SJSA1 (cell line): Measurements from ENCODE around the gene VSIG1. TPM values are rescaled to one million over a fixed set of nuclear protein-coding genes. Genes with fewer than 3 reads are reported as not detected.

Source experiments
- DNase-seq, 2 experiments: peaks; one replicate each; pipeline ENCODE4 v3.0.0-alpha.2; 2015 to 2020; ENCODE audit warnings: low spot score in 2 of 2, low read depth in 1 of 2
- H3K27ac ChIP-seq: fragments of 250-450 bp; sonication (Bioruptor Pico); 2 replicates; pipeline ENCODE4 v1.5.1; 2020; ENCODE audit warnings: mild to moderate bottlenecking, moderate library complexity
- H3K27me3 ChIP-seq: fragments of 250-450 bp; sonication (Bioruptor Pico); replicated peaks from 2 replicates; pipeline ENCODE4 v1.5.1; 2020; ENCODE audit warnings: mild to moderate bottlenecking, moderate library complexity
- H3K36me3 ChIP-seq: fragments of 250-450 bp; sonication (Bioruptor Pico); 2 replicates; pipeline ENCODE4 v1.5.1; 2020; ENCODE audit warnings: mild to moderate bottlenecking
- H3K4me1 ChIP-seq: fragments of 250-450 bp; sonication (Bioruptor Pico); replicated peaks from 2 replicates; pipeline ENCODE4 v1.6.1; 2021; ENCODE audit warnings: mild to moderate bottlenecking
- H3K4me3 ChIP-seq: fragments of 250-450 bp; sonication (Bioruptor Pico); 2 replicates; pipeline ENCODE4 v1.5.1; 2020; ENCODE audit warnings: mild to moderate bottlenecking
- H3K9me3 ChIP-seq: fragments of 250-450 bp; sonication (Bioruptor Pico); replicated peaks from 2 replicates; pipeline ENCODE4 v1.5.1; 2020; ENCODE audit warnings: mild to moderate bottlenecking
- total RNA-seq: library from RNA; depleted of rRNA; stranded (reverse); fragments of >200 nt; shearing (Covaris generic); gene quantifications from 2 replicates; pipeline ENCODE4 v1.2.3, GENCODE V29; 2014; rRNA removed

Gene VSIG1
- 0.22 and 0.37 TPM in 2 replicates for total RNA-seq

GRCh38 chrX:108044554-108045256 lies at the start of gene VSIG1:
VSIG1 (plus strand) TSS chrX:108045065; CDS start chrX:108045131, 66 bp downstream.
- Histone ChIP-seq H3K36me3 (no peaks in the 10 kb centered on the region), H3K4me3 (no peak within 1 kb of the TSS), H3K27me3 (no peaks in the 10 kb centered on the region), H3K27ac (no peak within 1 kb of the TSS), H3K4me1 (no peaks in the 10 kb centered on the region), H3K9me3 (no peaks in the 10 kb centered on the region)
- no peak for DNase-seq

GRCh38 chrX:107996124-107996523 lies 48.7 kb upstream of the VSIG1 start:
- no peaks in the 10 kb centered on the region for H3K4me1 ChIP-seq
- H3K36me3 ChIP-seq, result no peaks in the 10 kb centered on the region
- H3K27me3 ChIP-seq, result no peaks in the 10 kb centered on the region
- no peak overlapping the region for H3K27ac ChIP-seq
- no peak overlapping the region for H3K4me3 ChIP-seq
- no peaks in the 10 kb centered on the region for H3K9me3 ChIP-seq
- DNase-seq, result no peak

- Histone ChIP-seq H3K4me1 (no peaks in the 10 kb centered on the region), H3K27me3 (no peaks in the 10 kb centered on the region), H3K4me3 (no peak overlapping the region), H3K27ac (no peak overlapping the region), H3K9me3 (no peaks in the 10 kb centered on the region), H3K36me3 (no peaks in the 10 kb centered on the region)
- DNase-seq, result no peak
Observed at GRCh38 chrX:108000751-108001150, 44.1 kb upstream of the VSIG1 start.

- Histone ChIP-seq H3K4me3 (no peak overlapping the region), H3K36me3 (no peaks in the 10 kb centered on the region), H3K4me1 (no peaks in the 10 kb centered on the region), H3K9me3 (no peaks in the 10 kb centered on the region), H3K27ac (no peak overlapping the region), H3K27me3 (no peaks in the 10 kb centered on the region)
- peak in 1 of 2 experiments; percentile 4 for DNase-seq
Observed at GRCh38 chrX:108001218-108001814, 43.5 kb upstream of the VSIG1 start.

- Histone ChIP-seq H3K27ac (no peak overlapping the region), H3K27me3 (no peaks in the 10 kb centered on the region), H3K4me3 (no peak overlapping the region), H3K36me3 (no peaks in the 10 kb centered on the region), H3K9me3 (no peaks in the 10 kb centered on the region), H3K4me1 (peaks cover 13% of the 10 kb centered on the region)
- DNase-seq, result no peak
Observed at GRCh38 chrX:108018656-108019381, 26.0 kb upstream of the VSIG1 start.

GRCh38 chrX:108019382-108019875 lies 25.4 kb upstream of the VSIG1 start:
- Histone ChIP-seq H3K27ac (no peak overlapping the region), H3K4me1 (peaks cover 13% of the 10 kb centered on the region), H3K9me3 (no peaks in the 10 kb centered on the region), H3K4me3 (no peak overlapping the region), H3K27me3 (no peaks in the 10 kb centered on the region), H3K36me3 (no peaks in the 10 kb centered on the region)
- no peak for DNase-seq

GRCh38 chrX:108020631-108021030 lies 24.2 kb upstream of the VSIG1 start:
- DNase-seq, result no peak
- Histone ChIP-seq H3K4me3 (no peak overlapping the region), H3K9me3 (no peaks in the 10 kb centered on the region), H3K27me3 (no peaks in the 10 kb centered on the region), H3K4me1 (peaks cover 13% of the 10 kb centered on the region), H3K27ac (no peak overlapping the region), H3K36me3 (no peaks in the 10 kb centered on the region)

GRCh38 chrX:108022491-108023089 lies 22.3 kb upstream of the VSIG1 start:
- Histone ChIP-seq H3K9me3 (no peaks in the 10 kb centered on the region), H3K36me3 (no peaks in the 10 kb centered on the region), H3K4me3 (no peak overlapping the region), H3K27me3 (no peaks in the 10 kb centered on the region), H3K4me1 (peaks cover 13% of the 10 kb centered on the region), H3K27ac (peak overlapping the region; percentile 56)
- DNase-seq, result no peak

- Histone ChIP-seq H3K4me3 (no peak overlapping the region), H3K36me3 (no peaks in the 10 kb centered on the region), H3K9me3 (no peaks in the 10 kb centered on the region), H3K27ac (no peak overlapping the region), H3K4me1 (peaks cover 13% of the 10 kb centered on the region), H3K27me3 (no peaks in the 10 kb centered on the region)
- DNase-seq, result no peak
Observed at GRCh38 chrX:108025376-108025775, 19.5 kb upstream of the VSIG1 start.

GRCh38 chrX:108025954-108026600 lies 18.8 kb upstream of the VSIG1 start:
- Histone ChIP-seq H3K4me1 (peaks cover 10% of the 10 kb centered on the region), H3K27me3 (no peaks in the 10 kb centered on the region), H3K36me3 (no peaks in the 10 kb centered on the region), H3K4me3 (no peak overlapping the region), H3K9me3 (no peaks in the 10 kb centered on the region), H3K27ac (no peak overlapping the region)
- DNase-seq, result no peak

GRCh38 chrX:108028854-108029253 lies 16.0 kb upstream of the VSIG1 start:
- Histone ChIP-seq H3K36me3 (no peaks in the 10 kb centered on the region), H3K9me3 (no peaks in the 10 kb centered on the region), H3K27ac (no peak overlapping the region), H3K4me1 (peaks cover 10% of the 10 kb centered on the region), H3K27me3 (no peaks in the 10 kb centered on the region), H3K4me3 (no peak overlapping the region)
- DNase-seq, result no peak

- H3K27ac ChIP-seq, result no peak overlapping the region
- H3K4me3 ChIP-seq, result no peak overlapping the region
- no peaks in the 10 kb centered on the region for H3K9me3 ChIP-seq
- DNase-seq, result no peak
- no peaks in the 10 kb centered on the region for H3K27me3 ChIP-seq
- H3K4me1 ChIP-seq, result peaks cover 13% of the 10 kb centered on the region
- H3K36me3 ChIP-seq, result no peaks in the 10 kb centered on the region
Observed at GRCh38 chrX:108029928-108030711, 14.7 kb upstream of the VSIG1 start.

GRCh38 chrX:108032944-108033343 lies 11.9 kb upstream of the VSIG1 start:
- no peak overlapping the region for H3K4me3 ChIP-seq
- H3K36me3 ChIP-seq, result no peaks in the 10 kb centered on the region
- H3K27me3 ChIP-seq, result no peaks in the 10 kb centered on the region
- peaks cover 27% of the 10 kb centered on the region for H3K4me1 ChIP-seq
- no peak overlapping the region for H3K27ac ChIP-seq
- DNase-seq, result no peak
- H3K9me3 ChIP-seq, result no peaks in the 10 kb centered on the region
